GM12878 (cell line): ENCODE results near the gene CORO7. TPM values are rescaled to one million over a fixed set of nuclear protein-coding genes. Genes with fewer than 3 reads are reported as not detected.

Experiments used
- ATAC-seq: fragments of 200-7000 bp; cut with Tn5 transposase; 3 replicates; pipeline ENCODE4 v1.9.1; 2020; ENCODE audit warnings: mild to moderate bottlenecking, moderate library complexity
- BruUV-seq: library from RNA; stranded (reverse); fragments of 400-500 nt; replicated peaks from 2 replicates; lab custom pipeline; 2021; lab: Mats Ljungman, UMichigan
- CTCF ChIA-PET: fragments of 300-600 bp; sonication (Branson Sonifier 250); formaldehyde crosslinking; extraction: SDS; loops from one replicate; lab custom pipeline; 2021; ENCODE audit warnings: inconsistent platforms; lab: Yijun Ruan, JAX
- POLR2A ChIA-PET: fragments of 350-600 bp; formaldehyde crosslinking; extraction: SDS; loops from one replicate; lab custom pipeline; 2021; ENCODE audit warnings: inconsistent platforms; lab: Charles Lee
- RAD21 ChIA-PET: fragments of 300-600 bp; sonication (Branson Sonifier 250); formaldehyde crosslinking; loops from one replicate; lab custom pipeline; 2023; ENCODE audit warnings: antibody characterized with exemption; ENCODE audit not compliant: unreplicated experiment; lab: Charles Lee
- SMC1A ChIA-PET: fragments of 300-600 bp; sonication (Branson Sonifier 250); formaldehyde crosslinking; loops from one replicate; lab custom pipeline; 2023; ENCODE audit not compliant: unreplicated experiment, uncharacterized antibody; lab: Charles Lee
- DNase-seq: peaks from one replicate; pipeline ENCODE4 v3.0.0-alpha.2; 2011; ENCODE audit warnings: low read depth, low spot score
- FAIRE-seq: peaks from 3 replicates; lab custom pipeline; 2011; peaks lifted over from hg19 to GRCh38; lab: Jason Lieb, UNC
- H2AFZ ChIP-seq: 2 replicates; pipeline ENCODE4 v1.6.0; 2011; ENCODE audit warnings: low read depth, low read length, control low read depth; ENCODE audit not compliant: control insufficient read depth
- H3K27ac ChIP-seq: 2 replicates; pipeline ENCODE4 v1.5.1; 2011; ENCODE audit warnings: control low read depth; ENCODE audit not compliant: control insufficient read depth, insufficient read depth
- H3K27me3 ChIP-seq, 2 experiments: replicated peaks in 1 of 2; 2 replicates each; pipeline versions ENCODE4 v1.6.0 to v1.6.1; 2011; ENCODE audit warnings: low read length in 1 of 2; ENCODE audit not compliant: control insufficient read depth in 2 of 2, insufficient read depth in 2 of 2
- H3K36me3 ChIP-seq, 2 experiments: 2 replicates each; pipeline ENCODE4 v1.5.1; 2011; ENCODE audit warnings: low read length in 1 of 2; ENCODE audit not compliant: control insufficient read depth in 2 of 2, insufficient read depth in 2 of 2
- H3K4me1 ChIP-seq: 2 replicates; pipeline ENCODE4 v1.6.1; 2011; ENCODE audit warnings: mild to moderate bottlenecking, low read length, moderate library complexity, mixed read lengths; ENCODE audit not compliant: control insufficient read depth, insufficient read depth
- H3K4me2 ChIP-seq: 2 replicates; pipeline ENCODE4 v1.6.0; 2011; ENCODE audit warnings: control low read depth; ENCODE audit not compliant: control insufficient read depth, insufficient read depth
- H3K4me3 ChIP-seq: fragments of 200-600 bp; sonication (generic); 2 replicates; pipeline ENCODE4 v1.5.1; 2016
- H3K79me2 ChIP-seq: 2 replicates; pipeline ENCODE4 v1.6.0; 2011; ENCODE audit warnings: low read length; ENCODE audit not compliant: control insufficient read depth, insufficient read depth
- H3K9ac ChIP-seq: 2 replicates; pipeline ENCODE4 v1.8.0; 2011; ENCODE audit warnings: low read length, control low read depth, mixed read lengths; ENCODE audit not compliant: control insufficient read depth, insufficient read depth
- H3K9me3 ChIP-seq: replicated peaks from 3 replicates; pipeline ENCODE4 v1.5.1; 2011; ENCODE audit warnings: mild to moderate bottlenecking, low read length; ENCODE audit not compliant: control insufficient read depth, insufficient read depth
- H4K20me1 ChIP-seq: 2 replicates; pipeline ENCODE4 v1.6.0; 2011; ENCODE audit not compliant: control insufficient read depth, insufficient read depth
- BMI1 ChIP-seq: fragments of 450-650 bp; IDR thresholded peaks from 2 replicates; pipeline ENCODE4 v1.6.1; 2016; ENCODE audit warnings: mild to moderate bottlenecking, moderate library complexity, borderline replicate concordance
- CBFB ChIP-seq: IDR thresholded peaks from 2 replicates; pipeline ENCODE4 v1.6.1; 2016; ENCODE audit warnings: antibody characterized with exemption, low read depth
- CBX5 ChIP-seq: sonication (generic); IDR thresholded peaks from 2 replicates; pipeline ENCODE4 v1.6.1; 2016; ENCODE audit warnings: low read depth, moderate library complexity, mild to moderate bottlenecking, inconsistent platforms
- CEBPB ChIP-seq, 2 experiments: fragments of 150-350 bp in 1 of 2; IDR thresholded peaks; 2 replicates each; pipeline ENCODE4 v1.6.1; 2012 to 2014; ENCODE audit warnings: low read depth in 2 of 2, low read length in 2 of 2, borderline replicate concordance in 1 of 2, inconsistent platforms in 1 of 2
- DPF2 ChIP-seq: fragments of 450-650 bp; IDR thresholded peaks from 2 replicates; pipeline ENCODE4 v1.6.1; 2017; ENCODE audit warnings: mild to moderate bottlenecking
- IRF4 ChIP-seq: IDR thresholded peaks from 2 replicates; pipeline ENCODE4 v1.6.1; 2011; ENCODE audit warnings: low read depth, low read length
- KDM1A ChIP-seq: fragments of 200-600 bp; sonication (generic); IDR thresholded peaks from 2 replicates; pipeline ENCODE4 v1.6.1; 2016; ENCODE audit warnings: borderline replicate concordance
- NRF1 ChIP-seq: conservative IDR thresholded peaks from 2 replicates; pipeline ENCODE4 v1.6.1; 2011; ENCODE audit warnings: mild to moderate bottlenecking, low read depth, low read length, improper control_type of control experiment
- PAX5 ChIP-seq: IDR thresholded peaks from 2 replicates; pipeline ENCODE4 v1.6.1; 2011; ENCODE audit warnings: low read depth, low read length, borderline replicate concordance
- RFX5 ChIP-seq: IDR thresholded peaks from 2 replicates; pipeline ENCODE4 v1.6.1; 2011; ENCODE audit warnings: low read depth, low read length, improper control_type of control experiment
- SIX5 ChIP-seq: IDR thresholded peaks from 2 replicates; pipeline ENCODE4 v1.6.1; 2011; ENCODE audit warnings: mild to moderate bottlenecking, low read depth, low read length, moderate library complexity; ENCODE audit not compliant: severe bottlenecking
- SPI1 ChIP-seq: IDR thresholded peaks from 2 replicates; pipeline ENCODE4 v1.6.1; 2011; ENCODE audit warnings: low read depth, mild to moderate bottlenecking, low read length, moderate library complexity, borderline replicate concordance; ENCODE audit not compliant: insufficient read depth
- TCF3 ChIP-seq: IDR thresholded peaks from 2 replicates; pipeline ENCODE4 v1.6.1; 2012; ENCODE audit warnings: low read depth, mild to moderate bottlenecking, low read length, borderline replicate concordance; ENCODE audit not compliant: insufficient read depth
- YBX1 ChIP-seq: fragments of 450-650 bp; IDR thresholded peaks from 2 replicates; pipeline ENCODE4 v1.6.1; 2016; ENCODE audit warnings: antibody characterized with exemption
- WGBS: methylation state at CpG from one replicate; pipeline ENCODE4 v1.1.6; 2016; ENCODE audit warnings: low lambda C conversion rate; ENCODE audit not compliant: insufficient replicate concordance, insufficient coverage; ENCODE audit errors: missing lambda C conversion rate; 5-methylcytosine and 5-hydroxymethylcytosine counted together
- in situ Hi-C: fragments of 300-500 bp; cut with MboI; formaldehyde crosslinking; loops from 9 replicates; pipeline ENCODE4 v1.14.3; 2018; ENCODE audit warnings: mixed read lengths
- intact Hi-C: fragments of 100-400 bp; cut with micrococcal nuclease; formaldehyde crosslinking; loops from one replicate; pipeline ENCODE4 v1.14.2; 2022; ENCODE audit not compliant: unreplicated experiment
- polyA plus RNA-seq, 11 experiments: library from polyadenylated mRNA; depleted of rRNA in 4 of 11; unstranded in 6 of 11; stranded (reverse) in 5 of 11; fragments of >200 nt; fragmentation: Nextera tagmentation in 4 of 11; fragmentation: Illumina TruSeq in 1 of 11; extraction: Ambion mirVana in 4 of 11; extraction: Trizol in 1 of 11; gene quantifications; 1 replicate in 1 of 11; 2 replicates in 10 of 11; pipeline versions ENCODE4 v1.2.1 to v1.2.3, GENCODE V29; 2011 to 2016; ENCODE audit warnings: inconsistent platforms in 2 of 11, missing spikeins in 2 of 11, low read depth in 1 of 11
- total RNA-seq, 4 experiments: library from RNA; depleted of rRNA in 3 of 4; stranded (reverse); fragments of >200 nt in 3 of 4; fragmentation: Illumina TruSeq in 1 of 4; extraction: Trizol in 1 of 4; gene quantifications; 2 replicates each; pipeline versions ENCODE4 v1.2.1 to v1.2.3, GENCODE V29; 2013 to 2021
- TF ChIP-seq, protein P1 (sequence below): IDR thresholded peaks from 2 replicates; pipeline ENCODE4 v1.6.1; 2012; ENCODE audit warnings: low read depth, low read length, improper control_type of control experiment
- TF ChIP-seq, protein P2 (sequence below): fragments of 450-650 bp; IDR thresholded peaks from 2 replicates; pipeline ENCODE4 v1.6.1; 2017; ENCODE audit warnings: borderline replicate concordance

The CORO7 gene
- total and polyA plus RNA-seq, 10 of the 15 experiments (the other 5 are each of a cell fraction or from before 2014, with no cell fraction given) = 0.64 to 89.2 (median 43.7) TPM

DNA sequence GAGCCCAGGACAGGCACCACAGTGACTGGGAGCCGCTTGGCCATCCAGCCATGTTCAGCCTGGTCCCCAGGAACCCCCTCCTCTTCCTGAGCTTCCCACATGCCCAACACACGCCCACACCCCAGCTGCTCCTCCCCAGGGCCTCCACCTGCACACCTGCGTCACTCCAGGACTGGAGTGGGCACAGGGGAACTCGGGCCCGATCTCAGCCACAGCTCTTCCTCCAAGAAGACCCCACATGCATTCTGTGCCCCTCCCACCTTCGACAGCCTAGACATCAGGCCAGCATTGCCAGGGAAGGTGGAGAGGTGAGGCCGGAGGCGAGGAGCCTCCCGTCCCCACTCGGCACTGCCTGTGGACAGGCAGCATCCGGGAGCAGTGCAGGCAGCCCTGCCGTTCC lies 50.8 kb downstream of the CORO7 start:
- WGBS = 58% methylated on average over 12 of the region's 12 CpGs
- Histone ChIP-seq H3K4me2 (no peak overlapping the region), H3K9ac (no peak overlapping the region), H3K36me3 (peaks cover 0 to 30% of the 10 kb centered on the region in 2 experiments; a peak in 2 of 4 replicates), H4K20me1 (no peaks in the 10 kb centered on the region), H3K9me3 (no peaks in the 10 kb centered on the region), H2AFZ (no peak overlapping the region), H3K4me1 (peaks cover 7% of the 10 kb centered on the region), H3K27ac (no peak overlapping the region), H3K79me2 (no peaks in the 10 kb centered on the region), H3K4me3 (no peak overlapping the region), H3K27me3 (no peaks in the 10 kb centered on the region)
- TF ChIP-seq, protein P1, sequence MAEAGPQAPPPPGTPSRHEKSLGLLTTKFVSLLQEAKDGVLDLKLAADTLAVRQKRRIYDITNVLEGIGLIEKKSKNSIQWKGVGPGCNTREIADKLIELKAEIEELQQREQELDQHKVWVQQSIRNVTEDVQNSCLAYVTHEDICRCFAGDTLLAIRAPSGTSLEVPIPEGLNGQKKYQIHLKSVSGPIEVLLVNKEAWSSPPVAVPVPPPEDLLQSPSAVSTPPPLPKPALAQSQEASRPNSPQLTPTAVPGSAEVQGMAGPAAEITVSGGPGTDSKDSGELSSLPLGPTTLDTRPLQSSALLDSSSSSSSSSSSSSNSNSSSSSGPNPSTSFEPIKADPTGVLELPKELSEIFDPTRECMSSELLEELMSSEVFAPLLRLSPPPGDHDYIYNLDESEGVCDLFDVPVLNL = no peak
- TF ChIP-seq CEBPB (IDR thresholded peaks at IDR 0.05; ENCODE audit: borderline replicate concordance in 1 of 2, low read depth in 2 of 2, low read length in 2 of 2) (no peak), SPI1 (no peak), YBX1 (no peak), RFX5 (no peak), CBX5 (no peak), SIX5 (no peak), IRF4 (no peak), TCF3 (no peak), DPF2 (no peak), KDM1A (no peak), CBFB (no peak), BMI1 (no peak), PAX5 (no peak), NRF1 (no peak)
- TF ChIP-seq, protein P2, sequence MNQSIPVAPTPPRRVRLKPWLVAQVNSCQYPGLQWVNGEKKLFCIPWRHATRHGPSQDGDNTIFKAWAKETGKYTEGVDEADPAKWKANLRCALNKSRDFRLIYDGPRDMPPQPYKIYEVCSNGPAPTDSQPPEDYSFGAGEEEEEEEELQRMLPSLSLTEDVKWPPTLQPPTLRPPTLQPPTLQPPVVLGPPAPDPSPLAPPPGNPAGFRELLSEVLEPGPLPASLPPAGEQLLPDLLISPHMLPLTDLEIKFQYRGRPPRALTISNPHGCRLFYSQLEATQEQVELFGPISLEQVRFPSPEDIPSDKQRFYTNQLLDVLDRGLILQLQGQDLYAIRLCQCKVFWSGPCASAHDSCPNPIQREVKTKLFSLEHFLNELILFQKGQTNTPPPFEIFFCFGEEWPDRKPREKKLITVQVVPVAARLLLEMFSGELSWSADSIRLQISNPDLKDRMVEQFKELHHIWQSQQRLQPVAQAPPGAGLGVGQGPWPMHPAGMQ = no peak
- ChIA-PET POLR2A (interaction anchor here (0.7 kb wide), 1 partner anchor 1478 kb away, joined by 6 read pairs; no protein-coding TSS in a partner anchor), SMC1A (no interaction called here), RAD21 (interaction anchor here (1.1 kb wide), 1 partner anchor 37 kb away, joined by 4 read pairs; no protein-coding TSS in a partner anchor), CTCF (interaction anchor here (1.0 kb wide), 1 partner anchor 37 kb away, joined by 4 read pairs; no protein-coding TSS in a partner anchor)
- BruUV-seq = no TSS peak
- no peak for FAIRE-seq
- ATAC-seq = no peak
- intact Hi-C loops (no loop called here), in situ Hi-C loops (no loop called here)
- no peak for DNase-seq
